ENCODE results near the gene IL16. TPM values are rescaled to one million over a fixed set of nuclear protein-coding genes. Genes with fewer than 3 reads are reported as not detected.

The IL16 gene
- polyA plus RNA-seq, 4 donors: 4.8 to 5.9 (median 5.5) TPM

DNA sequence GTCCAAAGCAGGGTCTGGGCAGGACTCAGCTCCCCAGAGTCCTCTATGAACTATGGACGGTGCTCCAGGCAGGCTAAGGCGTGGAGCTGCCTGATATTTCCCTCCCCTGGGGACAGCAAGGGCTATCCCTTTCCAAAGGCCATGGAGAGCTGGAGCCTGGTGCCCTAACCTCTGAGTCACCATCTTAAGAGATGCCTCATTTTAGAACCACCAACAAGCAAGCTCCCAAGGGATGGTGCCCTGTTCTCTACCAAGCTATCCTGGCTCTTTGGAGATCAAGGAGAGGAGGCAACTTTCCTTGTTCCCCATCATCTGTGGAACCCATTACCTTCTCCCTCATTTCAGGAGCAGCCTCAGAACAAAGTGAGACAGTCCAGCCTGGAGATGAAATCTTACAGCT, 111.6 kb downstream of the IL16 start:
- no peak for DNase-seq (ENCODE audit: low read depth in 4 of 4, low spot score in 2 of 4)

DNA sequence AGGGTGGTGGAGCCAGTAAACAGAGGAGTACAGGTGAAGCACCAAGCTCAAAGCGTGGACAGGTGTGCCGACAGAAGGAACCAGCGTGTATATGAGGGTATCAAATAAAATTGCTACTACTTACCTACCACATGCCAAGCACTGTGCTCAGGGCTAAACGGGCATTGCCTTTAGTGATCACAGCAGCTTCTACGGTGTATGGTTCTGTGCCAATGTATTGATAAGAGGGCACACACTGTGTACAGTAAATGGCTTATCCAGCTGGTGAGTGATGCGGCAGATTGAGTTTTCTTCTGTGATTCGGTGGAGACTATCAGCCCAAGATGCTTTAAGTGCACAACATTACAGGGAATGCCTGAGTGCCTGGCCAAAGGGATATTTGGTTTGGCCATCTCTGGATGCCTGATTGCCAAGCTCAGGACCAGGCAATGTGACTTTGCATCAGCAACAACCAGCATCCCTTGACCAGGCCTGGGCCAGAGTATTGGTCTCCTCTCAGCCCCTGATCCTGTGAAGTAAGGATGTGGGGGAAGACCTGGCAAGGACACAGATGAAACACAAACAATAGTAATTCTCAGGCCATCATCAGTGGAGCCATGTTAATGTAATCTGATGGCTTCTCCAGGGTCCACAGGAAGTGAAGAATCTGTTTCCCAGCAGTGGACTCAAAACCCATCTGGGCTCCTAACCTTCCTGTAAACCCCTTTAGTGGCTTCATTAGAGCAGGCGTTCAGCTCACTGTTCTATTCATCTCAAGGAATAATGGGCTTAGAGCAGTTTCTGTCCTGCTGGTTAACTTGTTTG, 113.2 kb downstream of the IL16 start:
- DNase-seq (ENCODE audit: low read depth in 4 of 4, low spot score in 2 of 4): no peak

DNA sequence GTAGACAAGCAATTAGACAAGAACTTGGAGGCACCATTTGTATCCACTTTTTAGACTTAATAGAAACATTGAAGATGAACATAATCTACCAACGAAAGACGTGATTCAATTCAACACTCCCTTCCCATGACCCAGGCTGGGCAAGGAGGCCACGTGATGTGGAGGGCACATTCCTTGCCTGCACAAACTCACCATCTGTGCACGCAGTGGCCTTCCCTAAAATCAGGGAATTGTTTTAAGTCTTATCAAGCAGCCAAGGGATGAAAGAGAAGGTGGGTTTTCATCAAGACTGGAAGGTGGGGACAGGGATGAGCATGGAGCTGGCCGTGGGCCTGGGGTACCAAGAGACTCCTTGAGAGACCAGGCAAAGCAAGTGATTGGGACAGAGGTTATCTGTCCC, 113.8 kb downstream of the IL16 start:
- DNase-seq (ENCODE audit: low read depth in 4 of 4, low spot score in 2 of 4): no peak

DNA sequence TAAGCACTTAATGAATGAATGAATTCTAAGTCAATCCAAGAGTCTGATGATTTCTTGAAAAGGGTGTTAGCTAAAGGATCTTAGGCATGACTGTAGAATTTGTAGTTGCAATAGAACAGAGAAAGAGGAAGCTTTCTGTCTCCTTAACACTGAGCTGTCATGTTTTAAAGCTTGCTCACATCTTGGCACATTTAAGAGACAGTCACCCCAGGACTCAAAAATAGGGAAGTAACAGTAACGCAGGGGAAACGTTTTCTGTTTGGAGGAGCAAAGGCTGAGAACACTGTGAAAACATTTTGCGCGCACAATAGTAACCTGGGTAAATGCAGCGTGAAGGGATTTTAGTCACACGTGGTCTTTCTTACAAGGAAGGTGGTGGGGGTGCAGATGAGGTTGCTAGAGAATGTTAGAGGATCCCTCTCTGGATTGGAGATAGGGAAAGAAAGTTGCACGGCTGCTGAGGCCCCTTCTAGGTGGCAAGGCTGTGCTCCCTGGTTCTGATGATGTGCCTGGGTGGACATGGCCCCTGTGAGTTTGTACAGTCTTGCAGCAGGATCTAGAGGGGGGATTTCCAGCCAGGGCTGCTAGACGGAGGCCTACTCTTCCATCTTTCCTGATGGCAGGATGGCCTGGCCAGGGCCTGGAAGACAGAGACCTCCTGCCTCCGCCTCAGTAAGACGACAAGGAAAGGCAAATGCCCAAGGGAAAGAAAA, 115.2 kb downstream of the IL16 start:
- no peak for DNase-seq (ENCODE audit: low read depth in 4 of 4, low spot score in 2 of 4)

DNA sequence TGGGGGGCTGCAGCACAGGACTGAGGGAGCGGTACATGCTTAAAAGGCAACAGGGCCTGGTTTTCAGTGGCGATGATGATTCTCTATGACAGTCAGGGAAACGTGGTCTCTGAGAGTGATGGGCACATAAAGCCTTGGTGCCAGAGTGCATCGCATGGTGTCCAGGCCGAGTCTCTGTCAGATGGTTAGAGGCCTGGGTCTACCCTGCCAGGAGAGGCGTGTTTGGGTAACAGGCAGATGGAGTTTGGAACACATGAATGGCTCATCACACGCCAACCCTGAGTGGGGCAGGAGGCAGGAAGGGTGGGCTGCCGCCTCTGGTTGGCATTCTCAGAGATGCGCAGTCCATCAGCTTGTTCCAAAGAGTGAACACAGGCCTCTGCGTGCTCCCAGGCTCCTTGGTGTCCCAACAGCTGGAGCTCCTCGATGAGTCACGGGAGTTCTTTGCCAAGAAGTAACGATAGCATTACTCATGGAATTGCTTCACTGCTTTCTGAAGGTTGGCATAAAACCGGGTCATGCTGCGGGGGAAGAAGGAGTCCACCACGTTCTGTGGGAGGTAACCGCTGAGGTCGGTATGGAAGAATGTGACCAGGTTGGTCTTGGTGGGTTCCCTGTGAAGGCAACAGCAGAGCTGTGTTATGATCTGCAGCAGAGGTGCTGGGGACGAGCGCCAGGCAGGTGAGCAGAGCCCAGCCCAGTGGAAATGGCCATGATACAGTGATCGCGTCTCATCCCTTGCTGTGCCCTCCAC, 116.3 kb downstream of the IL16 start:
- no peak for DNase-seq (ENCODE audit: low read depth in 4 of 4, low spot score in 2 of 4)

DNA sequence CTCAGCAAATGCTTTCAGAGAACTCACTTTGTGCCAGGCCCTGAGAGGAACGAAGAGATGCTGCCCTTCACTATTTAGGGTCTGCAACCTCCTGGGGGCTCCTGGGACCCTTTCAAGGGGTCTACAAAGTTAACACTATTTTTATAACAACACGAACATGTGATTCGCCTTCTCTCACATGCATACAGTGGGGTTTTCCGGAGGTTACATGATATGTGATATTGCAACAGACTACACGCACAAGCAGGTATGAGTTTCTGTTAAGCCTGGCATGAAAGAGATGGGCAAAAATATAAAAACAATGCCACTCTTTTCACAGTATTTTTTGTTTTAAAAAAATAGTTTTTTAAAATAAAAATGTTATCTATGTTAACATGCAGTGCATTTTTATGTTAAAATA, 117.0 kb downstream of the IL16 start:
- no peak for DNase-seq (ENCODE audit: low read depth in 4 of 4, low spot score in 2 of 4)

DNA sequence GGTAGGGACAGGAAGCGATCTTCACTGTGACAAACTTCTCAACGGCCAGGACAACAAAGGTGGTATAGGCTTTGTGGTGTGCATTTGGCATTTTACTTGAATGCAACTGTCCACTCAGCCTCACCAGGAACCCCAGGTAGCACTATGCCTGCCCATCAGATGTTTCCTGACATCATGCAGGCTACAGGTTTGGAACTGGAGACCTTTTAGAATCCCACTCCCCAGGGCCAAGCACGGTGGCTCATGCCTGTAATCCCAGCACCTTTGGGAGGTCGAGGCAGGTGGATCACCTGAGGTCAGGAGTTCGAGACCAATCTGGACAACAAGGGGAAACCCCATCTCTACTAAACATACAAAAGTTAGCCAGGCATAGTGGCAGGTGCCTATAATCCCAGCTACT, 117.7 kb downstream of the IL16 start:
- DNase-seq (ENCODE audit: low read depth in 4 of 4, low spot score in 2 of 4): no peak

DNA sequence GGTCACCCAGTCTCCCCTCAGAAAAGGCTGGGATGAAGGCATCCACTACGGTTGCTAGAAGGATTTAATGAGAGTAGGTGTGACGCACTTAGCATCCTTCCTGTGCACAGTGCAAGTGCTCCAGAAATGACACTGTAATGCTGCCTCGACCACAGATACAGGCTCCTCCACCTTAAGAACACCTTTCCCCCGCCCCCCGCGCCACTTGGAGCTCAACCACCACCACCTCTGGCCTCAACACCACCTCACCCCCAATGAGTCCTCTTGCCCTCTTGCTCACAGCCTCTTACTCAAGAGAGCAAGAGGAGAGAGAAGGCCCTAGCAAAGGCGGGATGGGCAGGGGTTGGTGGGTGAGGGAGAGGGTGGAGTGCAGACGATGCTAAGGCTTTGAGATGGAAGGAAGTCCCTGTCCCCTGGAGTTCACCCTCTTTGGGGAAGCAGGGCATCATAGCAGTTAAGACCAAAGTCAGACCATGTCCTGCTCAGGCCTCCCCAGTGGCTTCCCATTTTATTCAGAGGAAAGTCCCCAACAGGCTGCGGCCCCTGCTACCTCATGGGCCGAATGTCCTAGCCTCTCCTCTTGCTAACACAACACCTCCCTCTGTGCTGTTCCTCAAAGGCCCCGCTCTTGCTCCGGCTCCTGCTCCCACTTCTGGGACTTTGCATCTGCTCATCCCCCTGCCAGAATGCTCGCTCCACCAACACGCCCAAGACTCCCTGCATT, 118.9 kb downstream of the IL16 start:
- DNase-seq (ENCODE audit: low read depth in 4 of 4, low spot score in 2 of 4): no peak

DNA sequence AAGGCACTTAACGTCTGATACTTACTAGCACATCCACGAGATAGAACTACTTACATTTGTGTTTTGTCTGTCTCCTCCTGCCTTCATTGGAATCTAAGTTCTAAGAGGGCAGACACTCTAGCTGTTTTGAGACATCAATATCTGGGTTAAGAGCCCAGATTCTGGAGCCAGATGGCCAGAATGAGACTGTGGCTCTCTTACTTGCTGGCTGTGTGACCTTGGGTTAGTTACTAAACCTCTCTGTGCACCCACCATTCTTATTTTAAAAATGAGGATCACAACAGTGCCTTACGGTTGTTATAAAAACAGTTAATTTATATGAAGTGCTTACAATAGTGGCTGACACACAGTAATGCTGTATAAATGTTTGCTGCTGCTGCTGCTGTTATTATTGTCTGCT, 119.6 kb downstream of the IL16 start:
- DNase-seq (ENCODE audit: low read depth in 4 of 4, low spot score in 2 of 4): no peak

DNA sequence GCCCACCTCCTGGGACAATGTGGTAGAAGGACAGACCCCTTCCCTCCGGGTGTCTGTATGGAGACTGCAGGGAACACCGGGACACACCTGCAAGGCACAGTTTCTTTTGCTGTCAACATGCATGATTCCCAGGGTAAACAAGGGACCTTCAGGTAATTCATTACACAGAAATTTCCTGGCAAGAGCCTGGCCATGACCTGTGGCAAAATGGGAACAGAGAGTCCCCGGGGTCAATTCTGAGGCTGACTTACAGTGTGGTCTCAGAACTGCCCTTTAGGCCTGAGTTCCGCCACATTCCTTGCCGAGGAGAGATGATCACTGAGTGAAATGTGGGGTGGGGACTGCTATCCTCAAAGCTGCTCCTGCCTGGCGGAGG, 121.0 kb downstream of the IL16 start:
- DNase-seq (ENCODE audit: low read depth in 4 of 4, low spot score in 2 of 4): no peak

DNA sequence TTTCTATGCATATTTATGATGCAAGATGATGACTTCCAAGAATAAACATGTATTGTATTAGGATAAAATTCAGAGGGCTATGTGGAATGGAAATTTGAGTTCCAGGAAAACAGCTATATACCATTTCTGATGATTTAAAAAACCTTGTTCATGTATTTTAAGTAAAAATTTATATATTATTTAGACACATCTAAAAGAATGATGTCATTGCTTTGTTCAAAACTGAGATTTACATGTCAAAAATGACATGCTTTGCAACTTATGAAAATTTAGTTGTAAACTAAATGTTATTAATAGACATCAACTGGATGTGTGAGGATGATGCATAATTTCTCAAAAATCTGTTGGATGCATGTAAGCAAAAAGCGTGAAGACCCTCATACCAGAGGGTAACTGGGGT, 125.0 kb downstream of the IL16 start:
- no peak for DNase-seq (ENCODE audit: low read depth in 4 of 4, low spot score in 2 of 4)

DNA sequence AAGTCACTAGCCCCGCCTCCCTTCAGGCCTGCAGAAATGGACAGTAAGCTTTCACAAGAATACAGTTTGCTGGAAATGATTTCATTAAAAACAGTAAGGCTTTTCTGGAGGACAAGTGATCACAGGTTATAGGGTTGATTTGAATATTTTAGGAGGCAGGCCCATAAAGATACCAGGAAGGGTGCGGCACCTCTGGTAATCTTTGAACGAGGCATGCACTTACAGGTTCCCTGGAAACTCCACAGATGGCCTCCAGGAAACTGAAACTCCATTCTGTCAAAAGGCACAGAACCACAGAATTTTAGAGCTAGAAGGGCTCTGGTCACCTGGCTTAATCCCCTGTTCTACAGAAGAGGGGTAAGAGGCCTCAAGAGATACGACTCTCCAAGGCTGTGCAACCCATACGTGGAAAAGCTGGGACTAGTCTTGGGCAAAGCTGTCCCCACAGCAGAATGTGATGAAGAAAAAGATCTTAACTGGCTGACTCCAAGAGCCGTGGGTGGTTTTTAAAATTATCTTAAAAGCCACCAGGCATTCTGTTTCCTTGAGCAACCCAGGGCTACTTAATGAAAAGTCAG, 126.1 kb downstream of the IL16 start:
- DNase-seq (ENCODE audit: low read depth in 4 of 4, low spot score in 2 of 4): no peak

DNA sequence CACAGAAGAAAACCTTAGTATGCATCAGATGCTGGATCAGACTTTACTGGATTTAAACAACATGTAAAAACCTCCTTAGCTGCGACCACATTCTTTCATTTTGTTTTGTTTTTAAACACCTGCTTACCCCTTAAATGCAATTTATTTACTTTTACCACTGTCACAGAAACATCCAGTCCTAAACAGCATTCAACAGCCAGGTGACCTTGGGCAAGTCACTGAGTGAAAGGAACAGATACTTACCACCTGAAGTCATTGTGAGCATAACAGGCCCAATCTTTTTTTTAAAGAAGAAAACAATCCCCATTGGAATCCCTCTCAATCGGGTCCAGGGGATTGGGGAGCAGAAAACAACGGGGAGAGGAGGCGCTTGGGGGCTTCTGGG, 126.9 kb downstream of the IL16 start:
- no peak for DNase-seq (ENCODE audit: low read depth in 4 of 4, low spot score in 2 of 4)

DNA sequence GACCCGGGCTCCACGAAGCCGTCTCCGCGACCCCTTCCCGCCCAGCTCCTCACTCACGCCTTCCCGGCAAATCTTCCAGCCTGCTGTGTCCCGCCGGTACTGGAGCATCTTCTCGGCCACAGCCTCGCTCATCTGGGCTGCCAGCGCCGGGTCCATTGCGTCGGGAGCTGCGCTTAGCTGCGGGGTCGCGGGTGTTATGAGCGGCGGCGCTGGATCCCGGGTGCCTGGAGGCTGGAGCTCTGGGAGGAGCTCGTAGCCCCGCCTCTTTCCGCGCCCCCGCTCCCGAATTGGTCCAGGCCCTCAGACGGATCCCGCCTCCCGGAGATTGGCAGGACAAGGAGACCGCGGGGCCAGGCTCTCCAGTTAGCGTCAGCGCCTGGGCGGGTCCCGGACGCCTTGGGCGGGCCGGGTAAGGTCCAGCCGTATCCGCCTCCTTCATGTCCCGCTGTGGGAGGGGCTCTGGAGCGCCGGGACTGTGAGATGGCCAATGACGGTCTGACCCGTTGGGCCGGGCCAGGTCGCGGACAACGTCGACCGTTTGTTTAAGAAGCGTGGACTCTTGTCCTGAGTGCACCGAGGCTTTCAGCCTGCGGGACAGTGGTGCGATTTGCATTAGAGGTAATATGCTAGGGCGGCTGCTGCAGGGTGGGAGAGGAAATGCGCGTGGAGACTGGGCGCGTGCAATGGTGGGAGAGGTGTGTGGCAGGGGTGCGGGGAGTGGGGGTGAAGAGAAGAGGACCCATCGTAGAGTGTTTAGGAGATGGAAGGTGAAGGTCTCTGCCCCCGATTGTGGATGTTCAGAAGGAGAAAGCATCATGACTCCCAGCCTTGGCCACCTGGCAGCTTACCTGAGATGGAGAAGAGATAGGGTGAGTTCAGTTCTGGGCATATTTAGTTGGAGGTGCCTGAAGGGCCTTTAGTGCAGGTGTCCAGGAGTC, 127.5 kb downstream of the IL16 start, which contains the start of gene STARD5:
TSS of gene STARD5 (minus strand) at position 198 of the 938 bp plus-strand sequence. CDS start at position 156, 42 bp downstream.
- peak; percentile 80 to 97 (median 91) for DNase-seq (ENCODE audit: low read depth in 4 of 4, low spot score in 2 of 4)

DNA sequence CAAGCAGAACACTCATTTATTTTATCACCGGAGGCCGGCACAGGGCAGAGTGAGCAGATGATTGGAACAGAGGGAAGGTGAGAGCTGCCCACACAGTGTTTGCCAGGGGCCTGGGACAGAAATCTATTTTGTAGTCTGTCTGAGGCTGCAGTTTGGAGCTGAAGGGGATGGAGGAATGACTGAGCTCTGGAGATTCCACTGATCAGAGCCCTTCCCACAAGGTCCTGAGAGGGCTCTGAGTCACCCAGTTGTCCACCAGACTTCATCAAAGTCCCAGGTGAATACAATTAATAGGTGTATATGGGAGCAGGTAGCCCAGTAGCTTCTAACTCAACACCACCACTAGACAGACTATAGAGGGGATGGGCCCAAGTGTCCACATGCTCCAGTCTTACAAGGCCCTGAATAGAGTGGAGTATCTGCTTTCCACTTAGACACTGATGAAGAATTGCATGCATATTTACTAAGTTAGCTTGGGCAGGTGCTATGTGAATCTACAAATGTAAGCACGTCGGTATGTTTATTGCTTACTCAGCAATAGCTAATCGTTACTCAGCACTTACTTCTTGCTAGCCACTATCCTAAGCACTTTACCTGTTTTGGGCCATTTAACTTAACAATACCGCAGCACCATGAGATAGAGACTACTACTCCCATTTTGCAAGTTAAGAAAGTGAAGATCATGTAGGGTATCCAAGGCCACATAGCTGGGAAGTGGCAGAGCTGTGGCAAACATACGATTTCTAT, 130.0 kb downstream of the IL16 start:
- DNase-seq (ENCODE audit: low read depth in 4 of 4, low spot score in 2 of 4): no peak

DNA sequence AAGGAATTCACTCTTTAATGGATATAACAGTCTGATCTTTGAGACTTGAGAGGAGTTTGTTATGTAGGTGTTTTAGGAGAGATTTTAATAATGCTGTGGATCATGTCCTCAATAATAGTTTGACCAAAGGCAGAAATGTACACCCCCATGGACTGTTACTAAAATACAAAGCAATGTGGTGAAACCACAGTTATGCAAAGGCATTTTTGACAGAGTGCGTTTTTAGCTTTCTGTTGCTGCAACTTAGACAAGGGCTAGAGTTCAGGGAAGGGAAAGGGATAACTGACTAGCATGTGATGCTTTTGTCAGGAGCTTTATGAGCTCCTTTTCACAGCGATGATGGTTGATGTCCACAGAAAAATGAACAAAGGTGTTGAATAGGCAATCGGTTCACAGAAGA, 130.8 kb downstream of the IL16 start:
- no peak for DNase-seq (ENCODE audit: low read depth in 4 of 4, low spot score in 2 of 4)

DNA sequence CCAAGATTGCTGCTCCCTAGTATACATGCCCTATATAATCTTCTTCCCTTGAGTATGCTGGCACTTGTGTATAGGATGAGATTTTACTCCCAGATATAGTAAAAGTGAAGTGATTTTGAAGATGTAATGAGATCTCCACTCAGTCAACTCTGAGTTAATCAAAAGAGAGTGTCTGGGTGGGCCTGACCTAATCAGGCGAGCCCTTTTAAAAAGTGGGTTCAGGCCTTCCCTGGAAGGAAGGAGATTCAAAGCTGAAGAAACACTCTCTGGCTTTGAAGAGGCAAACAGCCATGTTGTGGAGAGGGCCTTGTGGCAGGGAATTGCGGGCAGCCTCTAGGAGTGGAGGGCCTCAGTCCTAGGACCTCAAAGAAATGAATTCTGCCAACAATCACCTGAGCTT, 132.8 kb downstream of the IL16 start:
- no peak for DNase-seq (ENCODE audit: low read depth in 4 of 4, low spot score in 2 of 4)

DNA sequence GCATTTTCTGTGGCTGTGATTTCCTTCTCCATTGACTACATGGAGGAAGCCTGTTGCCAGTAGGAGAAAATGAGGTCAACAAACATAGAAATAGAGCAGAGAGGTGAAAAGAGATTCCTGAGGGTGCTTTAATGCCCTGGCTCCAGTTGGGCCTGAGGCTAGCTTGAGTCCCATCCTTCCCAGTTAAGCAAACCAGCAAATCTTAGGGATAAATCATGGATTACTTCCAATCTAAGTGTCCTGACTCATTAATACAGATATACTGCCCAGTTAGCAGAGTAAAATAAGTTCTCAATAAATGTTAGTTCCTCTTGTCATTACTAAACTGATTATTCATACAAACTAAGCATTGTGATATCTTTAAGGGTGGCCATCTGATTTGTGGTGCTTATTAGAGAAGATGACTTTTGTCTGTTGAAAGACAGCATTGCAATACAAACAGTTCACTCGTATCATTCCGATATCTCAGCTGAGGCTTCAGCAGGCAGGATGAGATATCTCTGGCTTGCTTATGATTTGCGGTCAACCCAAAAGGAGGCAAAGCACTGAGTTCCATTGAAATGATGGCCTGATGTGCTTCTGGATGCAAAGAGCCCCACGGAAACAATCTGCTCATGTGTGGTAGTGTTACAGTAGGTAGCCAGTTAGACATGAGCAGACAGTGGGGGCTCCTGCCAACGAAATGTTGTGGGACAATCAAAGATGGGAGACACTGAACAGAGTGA, 133.8 kb downstream of the IL16 start:
- no peak for DNase-seq (ENCODE audit: low read depth in 4 of 4, low spot score in 2 of 4)
